Glutamatergic neuron (in vitro differentiated cells): ENCODE measurements around the gene DPM3. TPM values are rescaled to one million over a fixed set of nuclear protein-coding genes. Genes with fewer than 3 reads are reported as not detected.

ENCODE experiments used
- DNase-seq: peaks from one replicate; pipeline ENCODE4 v3.0.0; 2022
- H3K27ac Mint-ChIP-seq: one replicate; pipeline ENCODE4 v1.8.0; 2020; ENCODE audit warnings: mild to moderate bottlenecking, mixed read lengths, inconsistent platforms; ENCODE audit not compliant: unreplicated experiment
- H3K27me3 Mint-ChIP-seq: one replicate; pipeline ENCODE4 v1.8.0; 2020; ENCODE audit warnings: mild to moderate bottlenecking, moderate library complexity, mixed read lengths, inconsistent platforms; ENCODE audit not compliant: unreplicated experiment
- H3K36me3 Mint-ChIP-seq: one replicate; pipeline ENCODE4 v1.8.0; 2020; ENCODE audit warnings: mild to moderate bottlenecking, mixed read lengths, inconsistent platforms; ENCODE audit not compliant: unreplicated experiment
- H3K4me1 Mint-ChIP-seq: one replicate; pipeline ENCODE4 v1.8.0; 2020; ENCODE audit warnings: mild to moderate bottlenecking, low read depth, mixed read lengths, inconsistent platforms; ENCODE audit not compliant: unreplicated experiment
- H3K4me3 Mint-ChIP-seq: one replicate; pipeline ENCODE4 v1.8.0; 2020; ENCODE audit warnings: mild to moderate bottlenecking, mixed read lengths, inconsistent platforms; ENCODE audit not compliant: unreplicated experiment
- H3K9me3 Mint-ChIP-seq: one replicate; pipeline ENCODE4 v1.8.0; 2020; ENCODE audit warnings: mild to moderate bottlenecking, moderate library complexity, mixed read lengths, inconsistent platforms; ENCODE audit not compliant: unreplicated experiment
- CTCF ChIP-seq: fragments of 200-600 bp; sonication (generic); IDR thresholded peaks from one replicate; pipeline ENCODE4 v1.5.0; 2021; ENCODE audit not compliant: partially characterized antibody, unreplicated experiment
- total RNA-seq: library from RNA; stranded (reverse); fragmentation: NEBNext Ultra II Directional; extraction: Animal tissue kit (Norgen Biotek cat#: 25700); gene quantifications from one replicate; pipeline ENCODE4 v1.2.1, GENCODE V29; 2021; ENCODE audit not compliant: unreplicated experiment

Gene DPM3
- total RNA-seq, 1 donor from 2014 or later, result 27.7 TPM

- Mint-ChIP-seq H3K4me3 (no peak overlapping the region), H3K27ac (peak overlapping the region; percentile 55), H3K27me3 (peaks cover 12% of the 10 kb centered on the region), H3K36me3 (no peaks in the 10 kb centered on the region), H3K9me3 (peaks cover 8% of the 10 kb centered on the region), H3K4me1 (no peaks in the 10 kb centered on the region)
- no peak for TF ChIP-seq CTCF
- DNase-seq, result no peak
Observed at GRCh38 chr1:155183775-155184221, 43.5 kb upstream of the DPM3 start.

- DNase-seq, result no peak
- no peak for TF ChIP-seq CTCF
- Mint-ChIP-seq H3K27me3 (peaks cover 9% of the 10 kb centered on the region), H3K4me3 (peak overlapping the region; percentile 21), H3K4me1 (no peaks in the 10 kb centered on the region), H3K36me3 (no peaks in the 10 kb centered on the region), H3K9me3 (peaks cover 3% of the 10 kb centered on the region), H3K27ac (no peak overlapping the region)
Observed at GRCh38 chr1:155182052-155182550, 41.8 kb upstream of the DPM3 start.

- Mint-ChIP-seq H3K27me3 (peaks cover 4% of the 10 kb centered on the region), H3K9me3 (no peaks in the 10 kb centered on the region), H3K36me3 (peaks cover 1% of the 10 kb centered on the region), H3K27ac (no peak overlapping the region), H3K4me1 (peaks cover under 1% of the 10 kb centered on the region), H3K4me3 (no peak overlapping the region)
- DNase-seq, result no peak
- TF ChIP-seq CTCF, result no peak
Observed at GRCh38 chr1:155181371-155182051, 41.2 kb upstream of the DPM3 start.

GRCh38 chr1:155179112-155180031 is 39.0 kb upstream of the DPM3 start:
- no peak overlapping the region for H3K27ac Mint-ChIP-seq
- peaks cover 5% of the 10 kb centered on the region for H3K36me3 Mint-ChIP-seq
- peak overlapping the region; percentile 69 for H3K4me3 Mint-ChIP-seq
- H3K4me1 Mint-ChIP-seq, result peaks cover 4% of the 10 kb centered on the region
- peaks cover 2% of the 10 kb centered on the region for H3K9me3 Mint-ChIP-seq
- TF ChIP-seq CTCF, result no peak
- peaks cover 7% of the 10 kb centered on the region for H3K27me3 Mint-ChIP-seq
- peak; percentile 7 for DNase-seq
